ENCODE data around the gene ACBD4.

The ACBD4 gene, protein sequence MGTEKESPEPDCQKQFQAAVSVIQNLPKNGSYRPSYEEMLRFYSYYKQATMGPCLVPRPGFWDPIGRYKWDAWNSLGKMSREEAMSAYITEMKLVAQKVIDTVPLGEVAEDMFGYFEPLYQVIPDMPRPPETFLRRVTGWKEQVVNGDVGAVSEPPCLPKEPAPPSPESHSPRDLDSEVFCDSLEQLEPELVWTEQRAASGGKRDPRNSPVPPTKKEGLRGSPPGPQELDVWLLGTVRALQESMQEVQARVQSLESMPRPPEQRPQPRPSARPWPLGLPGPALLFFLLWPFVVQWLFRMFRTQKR

DNA sequence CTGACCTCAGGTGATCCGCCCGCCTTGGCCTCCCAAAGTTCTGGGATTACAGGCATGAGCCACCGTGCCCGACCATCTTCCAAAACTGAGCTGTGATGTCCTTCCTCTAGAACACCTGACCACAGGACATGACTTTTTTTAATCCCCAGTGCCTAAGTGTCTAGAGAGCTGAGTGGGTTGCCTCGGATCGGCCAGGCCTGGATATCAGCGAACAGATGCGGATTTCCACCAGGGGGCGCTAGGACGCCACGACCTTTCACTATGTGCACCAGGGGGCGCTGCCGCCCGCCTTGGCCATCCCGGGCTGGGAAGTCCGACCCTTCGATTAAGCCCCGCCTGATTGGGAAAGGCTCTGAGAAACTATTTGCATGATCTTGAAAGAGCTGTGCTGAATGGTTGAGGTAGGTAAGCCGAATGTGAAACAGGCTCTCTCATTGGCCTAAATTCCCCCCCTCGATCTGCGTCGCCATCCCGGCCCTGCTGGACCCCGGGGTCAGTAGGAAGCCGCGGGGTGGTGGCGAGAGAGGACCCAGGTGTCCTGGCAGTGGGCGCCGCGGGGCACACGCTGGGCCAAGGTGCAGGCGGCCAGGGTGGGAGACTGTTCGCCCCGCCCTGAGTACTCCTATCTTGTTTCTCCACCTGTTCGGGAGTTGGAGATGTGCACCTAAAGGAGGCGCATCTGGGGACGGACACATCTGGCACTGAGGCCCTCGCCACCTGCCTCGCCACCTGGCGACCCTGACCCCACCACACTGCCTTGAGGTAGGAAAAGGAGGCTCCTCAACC, at the start of gene ACBD4:
ACBD4 (plus strand) TSS at position 496 of the 786 bp plus-strand sequence. CDS start 458 bp downstream, outside the sequence.
- DNase-seq (ENCODE audit: low spot score), result peak; percentile 97

DNA sequence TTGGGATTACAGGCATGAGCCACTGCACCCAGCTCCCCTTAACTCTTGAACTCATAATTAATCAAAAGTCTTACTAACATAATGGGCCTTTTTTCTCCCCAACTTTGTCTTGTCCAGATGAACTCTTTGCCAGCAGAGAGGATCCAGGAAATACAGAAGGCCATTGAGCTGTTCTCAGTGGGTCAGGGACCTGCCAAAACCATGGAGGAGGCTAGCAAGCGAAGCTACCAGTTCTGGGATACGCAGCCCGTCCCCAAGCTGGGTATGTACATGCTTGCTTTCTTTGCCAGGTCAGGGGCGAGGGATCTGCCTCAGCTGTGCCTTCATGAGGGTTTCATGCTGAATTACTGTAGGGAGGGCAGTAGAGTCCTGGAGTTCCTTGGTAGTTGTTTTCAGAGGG, 49.1 kb upstream of the ACBD4 start:
- DNase-seq (ENCODE audit: low spot score), result no peak

DNA sequence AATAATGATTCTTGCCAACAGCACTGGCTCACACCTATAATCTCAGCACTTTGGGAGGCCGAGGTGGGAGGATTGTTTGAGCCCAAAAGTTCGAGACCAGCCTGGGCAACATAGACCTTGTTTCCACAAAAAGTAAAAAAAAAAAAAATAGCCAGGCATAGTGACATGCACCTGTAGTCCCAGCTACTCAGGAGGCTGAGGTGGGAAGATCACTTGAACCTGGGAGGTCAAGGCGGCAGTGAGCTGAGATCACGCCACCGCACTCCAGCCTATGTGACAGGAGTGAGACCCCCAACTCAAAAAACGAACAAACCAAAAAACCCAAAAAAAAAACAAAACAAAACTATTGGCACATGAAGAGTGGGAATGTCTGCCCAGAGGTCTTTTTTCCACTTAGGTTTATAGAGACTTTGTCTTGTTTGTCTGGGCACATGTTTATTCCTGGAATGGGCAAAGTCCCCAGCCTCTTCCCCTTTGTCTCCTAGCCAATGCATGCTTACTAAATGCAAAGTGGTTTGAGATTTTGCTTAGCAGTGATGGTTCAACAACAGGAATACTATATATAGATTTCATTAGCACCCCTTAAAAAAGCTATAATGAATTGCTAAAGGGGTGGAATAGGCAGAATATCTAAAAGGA, 48.5 kb upstream of the ACBD4 start:
- no peak for DNase-seq (ENCODE audit: low spot score)

DNA sequence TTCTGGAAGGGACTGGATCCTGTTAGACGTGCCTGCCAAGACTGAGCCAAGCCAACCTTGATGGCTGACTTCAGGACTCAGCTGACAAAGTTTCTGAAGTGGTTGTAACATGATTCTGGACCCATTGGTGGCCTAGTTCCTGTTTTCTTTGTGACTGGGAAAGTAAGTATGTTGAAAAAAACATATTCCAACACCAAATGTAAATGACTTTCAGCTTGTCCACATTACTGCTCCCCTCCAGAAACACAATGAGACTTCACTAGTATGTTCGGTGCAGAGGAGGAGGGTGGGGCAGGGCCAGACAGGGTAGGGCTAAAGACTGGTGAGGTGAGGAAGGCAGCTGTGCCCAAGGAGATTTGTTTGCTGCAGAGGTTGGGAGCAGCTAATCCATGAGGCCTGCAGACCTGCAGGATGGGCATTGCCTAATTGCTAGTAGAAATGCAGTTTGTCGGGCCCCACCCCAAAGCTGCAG, 47.9 kb upstream of the ACBD4 start:
- DNase-seq (ENCODE audit: low spot score), result no peak

DNA sequence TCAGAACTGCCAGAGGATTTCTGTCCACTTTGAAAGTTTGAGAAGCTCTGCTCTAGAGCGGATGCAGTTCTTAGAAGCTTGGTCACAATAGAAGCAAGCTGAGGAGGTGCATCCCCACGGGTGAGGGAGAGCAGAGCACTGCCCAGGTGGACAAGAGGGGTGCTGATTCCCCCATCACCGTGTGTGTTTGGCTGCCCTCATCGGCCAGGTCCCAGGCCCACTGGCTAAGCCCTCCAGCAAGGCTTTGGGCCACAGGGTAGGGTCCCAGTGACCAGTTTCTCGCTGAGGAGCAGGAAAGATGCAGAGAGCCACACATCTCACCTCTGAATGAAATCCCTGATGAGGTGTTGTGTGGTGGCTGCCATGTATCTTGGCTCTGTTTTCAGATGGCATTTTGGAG, 47.5 kb upstream of the ACBD4 start:
- DNase-seq (ENCODE audit: low spot score), result no peak

DNA sequence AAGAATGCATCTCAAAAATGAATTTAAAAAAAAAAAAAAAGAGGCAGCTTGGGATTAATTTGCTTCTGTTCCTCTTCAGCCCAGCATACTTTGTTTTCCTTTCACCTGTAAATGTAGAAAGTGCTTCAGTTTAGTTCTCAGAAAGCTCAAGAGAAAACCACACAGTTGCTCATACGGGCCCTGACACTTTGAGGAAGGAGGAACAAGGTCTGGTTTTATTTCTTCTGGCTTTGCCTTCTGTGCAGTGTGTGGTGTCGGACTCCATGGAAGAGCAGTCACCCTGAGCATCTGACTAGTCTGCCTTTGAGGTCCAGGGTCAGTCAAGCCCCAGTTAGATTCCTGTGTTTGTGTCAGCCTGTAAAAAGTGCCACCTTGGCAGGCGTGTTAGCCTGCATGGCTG, 46.7 kb upstream of the ACBD4 start:
- DNase-seq (ENCODE audit: low spot score), result no peak

DNA sequence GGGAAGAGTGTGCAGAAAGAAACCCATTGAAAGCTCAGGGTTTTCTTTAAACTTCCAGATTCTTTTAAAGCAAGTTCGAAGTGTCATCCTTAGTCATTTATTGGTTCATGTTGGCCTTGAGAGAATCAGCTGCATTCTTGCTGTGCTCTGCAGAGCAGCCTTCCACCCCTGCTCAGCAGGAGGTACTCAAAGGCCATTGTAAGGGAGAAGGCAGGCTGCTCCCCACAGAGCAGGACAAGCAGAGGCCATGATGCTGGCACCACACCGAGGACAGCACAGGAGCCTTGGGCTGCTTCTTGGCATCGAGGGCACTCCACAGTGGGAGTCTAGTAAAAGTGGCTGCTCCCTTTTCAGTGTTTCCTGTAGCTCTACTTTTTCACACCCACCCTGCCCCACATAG, 44.8 kb upstream of the ACBD4 start:
- no peak for DNase-seq (ENCODE audit: low spot score)

DNA sequence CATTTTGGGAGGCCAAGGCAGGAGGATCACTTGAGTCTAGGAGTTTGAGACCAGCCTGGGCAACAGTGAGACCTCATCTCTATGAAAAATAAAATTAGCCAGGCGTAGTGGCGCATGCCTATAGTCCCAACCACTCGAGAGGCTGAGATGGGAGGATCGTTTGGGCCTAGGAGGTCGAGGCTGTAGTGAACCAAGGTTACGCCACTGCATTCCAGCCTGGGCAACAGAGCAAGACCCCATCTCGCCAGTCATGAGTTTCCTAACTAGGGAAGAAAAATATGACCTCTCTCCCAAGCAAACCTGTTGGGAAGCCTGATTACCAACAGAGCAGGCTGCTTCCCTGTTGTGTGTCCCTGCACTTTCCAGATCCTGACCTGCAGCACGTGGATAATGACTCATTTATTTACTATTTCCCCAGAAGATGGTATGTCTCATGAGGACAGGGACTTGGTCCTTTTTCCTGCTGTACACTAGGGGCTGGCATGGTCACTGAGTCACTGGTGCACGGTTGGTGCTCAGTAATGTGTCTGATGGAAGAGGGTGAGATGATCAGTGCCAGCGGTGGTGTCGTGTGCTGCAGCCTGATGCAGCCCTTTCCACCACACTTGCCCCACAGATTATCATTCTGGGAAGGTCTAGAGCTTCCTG, 43.6 kb upstream of the ACBD4 start:
- no peak for DNase-seq (ENCODE audit: low spot score)

DNA sequence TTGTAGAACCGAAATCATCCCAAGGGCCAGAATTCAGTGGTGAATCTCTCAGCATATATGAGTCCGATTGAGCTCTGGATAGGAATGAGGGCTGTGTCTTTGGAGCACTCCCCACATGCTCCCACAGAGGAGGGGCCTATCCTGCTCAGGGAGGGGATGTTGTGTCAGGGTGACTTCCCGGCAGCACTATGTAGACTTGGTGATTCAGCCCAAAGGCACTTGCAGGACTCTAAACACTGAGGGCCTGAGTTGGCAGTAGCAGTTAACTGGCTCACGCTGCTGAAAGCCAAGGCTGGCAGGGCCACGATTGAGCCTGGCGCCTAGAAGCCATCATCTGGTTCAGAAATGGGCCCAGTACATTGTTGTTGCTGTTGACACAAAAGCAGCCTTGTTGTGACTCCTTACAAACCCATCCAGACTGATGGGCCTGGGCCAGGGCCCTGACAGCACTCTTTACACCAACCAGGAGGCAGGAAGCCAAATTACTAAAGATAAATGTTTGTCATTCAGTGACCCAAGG, 42.5 kb upstream of the ACBD4 start:
- no peak for DNase-seq (ENCODE audit: low spot score)

DNA sequence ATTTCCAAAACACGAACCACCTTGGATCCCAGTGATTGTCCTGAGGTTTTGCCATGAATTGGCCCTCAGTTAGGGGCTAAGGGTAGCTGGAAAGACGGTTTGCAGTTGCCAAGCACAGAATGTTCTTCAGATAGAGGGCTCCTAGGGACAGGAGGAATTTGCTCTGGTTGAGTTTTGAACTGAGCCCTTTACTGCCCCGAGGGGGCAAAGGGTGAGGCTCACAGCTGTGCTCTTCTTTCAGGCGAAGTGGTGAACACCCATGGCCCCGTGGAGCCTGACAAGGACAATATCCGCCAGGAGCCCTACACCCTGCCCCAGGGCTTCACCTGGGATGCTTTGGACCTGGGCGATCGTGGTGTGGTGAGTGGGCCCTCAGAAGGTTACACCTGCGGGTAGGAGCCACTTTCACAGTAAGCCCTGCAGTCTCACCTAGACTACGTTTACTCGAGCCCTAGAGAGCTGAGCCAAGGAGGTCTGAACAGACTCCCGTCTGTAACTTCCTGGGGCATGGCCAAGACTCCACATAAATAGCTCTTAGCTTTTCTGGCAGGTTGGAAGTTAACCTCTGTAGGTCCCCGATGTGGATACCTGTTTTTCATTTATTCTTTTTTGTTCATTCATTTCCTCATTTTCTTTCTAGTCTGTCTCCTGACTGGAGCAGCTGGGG, 41.9 kb upstream of the ACBD4 start:
- no peak for DNase-seq (ENCODE audit: low spot score)

DNA sequence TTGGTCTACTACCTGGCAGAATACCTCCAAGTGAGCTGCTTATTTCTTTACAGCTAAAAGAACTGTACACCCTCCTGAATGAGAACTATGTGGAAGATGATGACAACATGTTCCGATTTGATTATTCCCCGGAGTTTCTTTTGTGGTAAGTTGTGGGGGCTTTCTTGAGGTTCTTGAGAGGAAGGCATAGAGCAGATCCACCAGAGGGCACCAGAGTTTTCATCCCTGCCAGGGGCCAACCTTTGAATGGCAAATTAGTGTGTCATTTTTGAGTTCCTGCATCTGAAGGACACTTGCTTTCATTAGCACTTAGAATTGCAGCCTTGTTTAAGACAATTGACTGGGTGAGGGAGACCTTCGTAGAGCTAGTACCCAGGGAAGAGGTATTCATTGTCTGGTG, 39.3 kb upstream of the ACBD4 start:
- DNase-seq (ENCODE audit: low spot score), result no peak

DNA sequence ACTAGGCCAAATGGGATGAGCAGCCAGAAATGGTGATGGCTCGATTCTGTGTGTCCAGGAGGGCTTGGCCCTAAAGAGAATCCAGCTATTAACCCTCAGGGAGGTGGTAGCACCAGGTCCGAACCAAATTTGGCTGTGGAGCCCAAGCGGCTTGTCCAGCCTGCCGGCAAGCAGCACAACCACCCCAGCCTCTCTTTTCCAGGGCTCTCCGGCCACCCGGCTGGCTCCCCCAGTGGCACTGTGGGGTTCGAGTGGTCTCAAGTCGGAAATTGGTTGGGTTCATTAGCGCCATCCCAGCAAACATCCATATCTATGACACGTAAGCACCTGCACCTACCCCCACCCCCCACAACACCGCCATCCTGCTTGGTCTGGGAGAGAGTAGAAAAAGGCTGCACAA, 38.6 kb upstream of the ACBD4 start:
- no peak for DNase-seq (ENCODE audit: low spot score)

DNA sequence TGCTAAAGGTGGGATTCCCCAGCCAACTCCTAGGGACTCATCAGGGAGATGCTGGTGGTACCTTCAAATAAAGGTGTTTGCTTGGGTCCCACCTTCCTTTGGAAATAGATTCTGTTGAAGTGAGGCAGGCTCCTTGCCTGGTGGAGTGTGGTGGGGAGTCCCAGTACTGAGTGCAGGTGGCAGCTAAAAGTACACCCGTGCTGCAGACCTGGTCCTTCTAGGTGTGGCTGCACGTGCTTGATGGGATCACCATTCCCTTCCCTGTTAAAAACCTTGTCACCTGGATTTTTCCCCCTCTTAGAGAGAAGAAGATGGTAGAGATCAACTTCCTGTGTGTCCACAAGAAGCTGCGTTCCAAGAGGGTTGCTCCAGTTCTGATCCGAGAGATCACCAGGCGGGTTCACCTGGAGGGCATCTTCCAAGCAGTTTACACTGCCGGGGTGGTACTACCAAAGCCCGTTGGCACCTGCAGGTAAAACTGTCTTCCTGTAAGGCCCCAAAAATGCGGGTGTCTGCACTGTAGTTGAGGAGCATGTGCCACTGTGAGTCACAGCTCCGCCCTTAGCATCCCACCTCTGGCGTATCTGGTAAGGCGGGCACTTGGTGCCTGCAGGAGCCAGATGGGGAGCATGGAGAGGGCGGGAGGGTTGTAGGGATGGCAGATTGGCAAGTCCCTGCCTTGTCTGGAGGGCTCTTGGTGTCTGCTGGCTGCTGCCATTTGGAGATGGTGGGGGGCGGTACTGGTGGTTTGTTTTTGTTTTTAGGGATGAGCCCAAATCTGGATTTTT, 37.2 kb upstream of the ACBD4 start:
- no peak for DNase-seq (ENCODE audit: low spot score)

DNA sequence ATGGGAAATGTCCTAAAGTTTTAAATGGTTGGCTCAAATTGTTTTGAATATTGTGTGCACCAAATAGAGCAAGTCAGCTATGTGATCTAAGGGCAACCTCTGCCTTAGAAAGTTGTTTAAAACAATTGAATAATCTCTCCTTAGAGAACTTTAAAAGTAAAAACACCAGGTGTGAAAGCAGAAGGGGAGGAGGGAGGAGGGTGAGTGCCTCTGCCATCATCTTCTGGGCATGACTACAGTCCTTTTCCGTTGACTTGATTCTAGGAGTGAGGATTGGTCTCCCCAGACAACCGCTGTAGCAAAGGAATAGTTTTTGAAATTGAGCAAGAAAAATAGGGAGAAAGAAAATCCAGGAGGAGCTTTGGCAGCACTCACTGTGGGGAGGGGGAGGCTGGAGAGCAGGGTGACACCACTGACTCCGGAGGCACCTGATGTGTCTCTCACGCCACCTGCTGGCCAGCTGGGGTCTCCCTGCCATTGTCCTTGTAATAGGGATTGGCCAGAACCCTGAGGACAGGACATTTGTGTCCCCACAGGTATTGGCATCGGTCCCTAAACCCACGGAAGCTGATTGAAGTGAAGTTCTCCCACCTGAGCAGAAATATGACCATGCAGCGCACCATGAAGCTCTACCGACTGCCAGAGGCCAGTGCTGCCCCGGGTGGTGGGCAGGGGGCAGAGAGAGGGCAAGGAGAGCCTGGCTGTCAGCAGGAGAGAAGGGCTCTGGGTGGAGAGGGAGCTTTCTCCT, 36.4 kb upstream of the ACBD4 start:
- peak; percentile 68 for DNase-seq (ENCODE audit: low spot score)

DNA sequence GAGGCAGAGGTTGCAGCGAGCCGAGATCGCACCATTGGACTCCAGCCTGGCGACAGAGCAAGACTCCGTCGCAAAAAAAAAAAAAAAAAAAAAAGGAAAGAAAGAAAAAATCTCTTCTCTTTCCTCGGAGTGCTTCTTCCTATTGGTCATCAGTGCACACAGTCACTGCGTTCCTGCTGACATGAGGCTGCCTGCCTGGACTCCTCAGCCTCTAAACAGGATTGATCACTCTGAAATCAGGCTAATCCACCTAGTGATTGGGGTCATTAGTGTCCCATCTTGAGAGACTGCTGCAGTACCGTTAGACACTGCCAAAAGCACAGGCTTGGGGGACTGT, 34.0 kb upstream of the ACBD4 start:
- no peak for DNase-seq (ENCODE audit: low spot score)

DNA sequence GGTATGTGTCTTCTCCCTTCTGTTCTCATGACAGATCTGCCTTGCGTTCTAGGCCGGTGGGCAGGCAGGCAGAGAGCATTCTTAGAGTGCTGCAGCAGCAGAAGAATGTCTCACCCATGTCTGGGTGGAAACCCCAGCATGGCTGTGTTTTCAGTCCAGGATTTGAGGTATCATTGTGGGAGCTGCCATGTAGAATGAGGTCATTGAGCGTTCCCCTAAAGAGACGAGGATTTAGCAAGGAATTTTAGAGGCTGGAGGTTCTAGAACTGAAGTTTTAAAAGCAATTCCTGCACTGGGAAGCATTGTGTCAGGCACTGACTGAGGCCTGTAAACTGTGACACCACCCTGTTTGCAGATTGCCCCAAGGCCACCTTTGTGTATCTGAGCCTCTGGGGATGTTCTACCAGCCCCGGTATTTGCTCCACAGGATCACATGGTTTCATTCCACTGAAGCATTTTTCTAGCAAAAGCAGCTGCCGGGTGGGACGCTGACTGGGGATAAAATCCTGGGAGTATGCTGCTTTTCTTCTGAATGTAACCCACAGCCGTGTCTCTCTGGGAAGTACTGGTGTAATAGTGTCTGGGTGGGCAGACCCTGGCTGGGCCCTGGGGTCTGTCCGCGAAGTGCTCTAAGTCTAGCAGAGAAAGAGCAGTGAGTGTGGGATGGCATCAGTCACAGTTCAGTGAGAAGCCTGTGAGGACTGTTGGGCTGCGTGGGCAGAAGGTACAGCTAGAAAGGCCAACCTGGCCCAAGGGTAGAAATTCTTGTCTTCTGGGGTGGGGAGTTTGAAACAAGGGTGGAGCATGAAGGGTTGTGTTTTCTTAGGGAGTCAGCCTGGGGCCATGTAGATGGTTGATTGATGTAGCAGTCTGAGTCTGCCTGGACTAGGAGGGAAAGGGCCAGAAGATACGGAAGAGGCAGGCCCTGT, 33.3 kb upstream of the ACBD4 start:
- DNase-seq (ENCODE audit: low spot score), result no peak

DNA sequence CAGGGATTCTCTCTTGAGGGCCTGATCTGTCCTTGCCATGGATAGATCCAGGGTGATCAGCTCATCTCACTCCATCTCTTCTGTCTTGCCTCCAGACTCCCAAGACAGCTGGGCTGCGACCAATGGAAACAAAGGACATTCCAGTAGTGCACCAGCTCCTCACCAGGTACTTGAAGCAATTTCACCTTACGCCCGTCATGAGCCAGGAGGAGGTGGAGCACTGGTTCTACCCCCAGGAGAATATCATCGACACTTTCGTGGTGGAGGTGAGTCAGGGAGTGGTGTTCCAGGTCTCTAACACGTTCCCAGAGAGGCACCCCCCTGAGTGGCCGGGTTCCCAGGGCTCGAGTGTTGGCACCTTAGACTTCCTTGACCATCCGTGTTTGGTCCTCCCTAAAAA, 32.6 kb upstream of the ACBD4 start:
- no peak for DNase-seq (ENCODE audit: low spot score)

DNA sequence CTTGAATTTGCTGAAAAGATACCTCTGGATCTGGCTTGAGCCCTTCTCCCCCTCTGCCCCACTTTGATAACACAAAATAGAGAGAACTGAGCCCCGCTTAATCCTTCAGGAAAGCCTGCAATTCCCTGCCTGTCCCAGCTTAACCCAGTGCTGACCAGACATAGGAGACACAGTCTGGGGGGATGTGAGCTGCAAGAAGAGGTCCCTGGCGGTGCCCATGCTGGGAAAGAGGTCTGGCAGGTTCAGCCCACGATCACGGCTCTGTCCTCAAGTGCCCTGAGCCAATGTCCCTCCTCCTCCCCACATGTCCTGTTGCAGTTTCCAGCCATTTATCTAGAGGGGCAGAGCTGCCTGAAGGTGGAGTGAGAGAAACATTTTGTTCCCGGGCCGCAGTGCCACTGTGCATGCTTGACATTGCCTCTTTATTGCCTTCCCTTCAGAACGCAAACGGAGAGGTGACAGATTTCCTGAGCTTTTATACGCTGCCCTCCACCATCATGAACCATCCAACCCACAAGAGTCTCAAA, 32.2 kb upstream of the ACBD4 start:
- no peak for DNase-seq (ENCODE audit: low spot score)

DNA sequence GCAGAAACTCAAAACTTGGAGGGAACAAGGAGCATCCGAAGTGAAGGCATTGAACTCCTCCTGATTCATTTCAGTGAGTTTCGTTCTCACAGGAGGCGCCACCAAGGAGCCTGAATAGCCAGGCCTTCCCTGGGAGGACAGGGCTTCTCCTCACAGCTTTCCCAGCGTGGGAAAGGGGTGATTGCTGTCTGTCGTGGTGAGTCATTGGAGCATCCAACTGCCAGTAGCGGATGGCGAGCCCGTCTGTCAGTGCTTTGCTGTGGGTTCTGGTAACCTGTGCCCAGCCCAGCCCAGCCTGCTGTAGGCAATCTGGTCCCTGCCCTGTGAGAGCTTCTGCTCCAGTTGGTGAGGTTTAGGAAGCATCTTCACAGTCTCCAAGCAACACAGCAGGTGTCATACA, 31.5 kb upstream of the ACBD4 start:
- no peak for DNase-seq (ENCODE audit: low spot score)
